Right lobe of liver (tissue), 4 donors: ENCODE measurements around the gene DLEC1.

ENCODE experiments used
- CTCF ChIP-seq, 4 donors: fragments of 200-600 bp in 3 of 4; fragments of 450-650 bp in 1 of 4; IDR thresholded peaks; one replicate each; pipeline versions ENCODE4 v1.5.1 to v1.8.0; 2016 to 2022; ENCODE audit warnings: antibody characterized with exemption in 4 of 4, mild to moderate bottlenecking in 2 of 4
- POLR2A ChIP-seq: fragments of 450-650 bp; IDR thresholded peaks from one replicate; pipeline ENCODE4 v1.6.1; 2017; ENCODE audit warnings: antibody characterized with exemption, mild to moderate bottlenecking
- donor health status: DM: no; HTN: no; CAD: no.
- donor health status: DM: no; HTN: no; CAD: no.
- donor health status: DM: no; HTN: yes; CAD: no.

GRCh38 chr3:37993820-37994638 lies 45.0 kb upstream of the DLEC1 start:
- TF ChIP-seq CTCF (IDR thresholded peaks at IDR 0.05), result no peak
- peak; percentile 68 for TF ChIP-seq POLR2A
